Stomach (tissue), 9 donors: Measurements from ENCODE around the gene ZDHHC16. TPM values are rescaled to one million over a fixed set of nuclear protein-coding genes. Genes with fewer than 3 reads are reported as not detected.
"Not testable (repeated sequence)": the region's sequence is repeated elsewhere in the genome, so short reads cannot be mapped to it uniquely, and the experiment has no call there.

Source experiments
- DNase-seq, 2 donors: peaks; one replicate each; pipeline versions ENCODE4 v3.0.0 to v3.0.0-alpha.2; 2013 to 2019
- H3K27ac ChIP-seq, 5 donors: fragments of 200-600 bp in 4 of 5; sonication (generic) in 4 of 5; one replicate each; pipeline ENCODE4 v1.5.1; 2013 to 2019; ENCODE audit warnings: mild to moderate bottlenecking in 1 of 5, moderate library complexity in 1 of 5
- H3K27me3 ChIP-seq, 3 donors: fragments of 200-600 bp; sonication (generic); one replicate each; pipeline ENCODE4 v1.5.1; 2017 to 2019; ENCODE audit warnings: mixed run types in 1 of 3
- H3K36me3 ChIP-seq, 4 donors: fragments of 200-600 bp; sonication (generic); 1 replicate in 3 of 4; 2 replicates in 1 of 4; pipeline ENCODE4 v1.5.1; 2016 to 2019
- H3K4me1 ChIP-seq, 4 donors: fragments of 200-600 bp; sonication (generic); one replicate each; pipeline ENCODE4 v1.5.1; 2016 to 2019
- H3K4me3 ChIP-seq, 4 donors: fragments of 200-600 bp; sonication (generic) in 3 of 4; one replicate each; pipeline ENCODE4 v1.5.1; 2016 to 2019; ENCODE audit warnings: mild to moderate bottlenecking in 1 of 4
- H3K9me3 ChIP-seq, 4 donors: fragments of 200-600 bp; sonication (generic); one replicate each; pipeline ENCODE4 v1.5.1; 2016 to 2019
- CTCF ChIP-seq, 7 experiments: fragments of 450-650 bp in 4 of 7; fragments of 200-600 bp in 3 of 7; sonication (generic) in 3 of 7; IDR thresholded peaks; one replicate each; pipeline ENCODE4 v1.5.1; 2016 to 2019; ENCODE audit warnings: antibody characterized with exemption in 7 of 7, control low read depth in 2 of 7, mild to moderate bottlenecking in 1 of 7
- EP300 ChIP-seq: sonication (generic); formaldehyde crosslinking; IDR thresholded peaks from one replicate; pipeline ENCODE4 v1.6.1; 2017; ENCODE audit warnings: antibody characterized with exemption
- POLR2A ChIP-seq, 4 donors: fragments of 450-650 bp; IDR thresholded peaks; one replicate each; pipeline ENCODE4 v1.6.1; 2016; ENCODE audit warnings: antibody characterized with exemption in 4 of 4, control low read depth in 2 of 4, mild to moderate bottlenecking in 1 of 4, moderate library complexity in 1 of 4
- POLR2AphosphoS5 ChIP-seq, 3 donors: sonication (generic); formaldehyde crosslinking; IDR thresholded peaks; one replicate each; pipeline ENCODE4 v1.6.1; 2016; ENCODE audit warnings: antibody characterized with exemption in 3 of 3
- WGBS, 5 donors: extraction: QIAGEN DNeasy Blood & Tissue Kit in 3 of 5; methylation state at CpG; one replicate each; pipeline versions ENCODE4 v1.1.5 to v1.1.7; 2013 to 2018; 5-methylcytosine and 5-hydroxymethylcytosine counted together
- intact Hi-C: fragments of 100-400 bp; cut with DNase I; formaldehyde crosslinking; loops from one replicate; pipeline ENCODE4 v1.15.1; 2023; ENCODE audit warnings: low total_unique reads
- polyA plus RNA-seq, 3 donors: library from polyadenylated mRNA; stranded (reverse); fragments of 200-250 nt; gene quantifications; one replicate each; pipeline ENCODE4 v1.2.3, GENCODE V29; 2013
- total RNA-seq, 5 donors: library from RNA; depleted of rRNA; stranded (reverse); fragments of >200 nt; gene quantifications; one replicate each; pipeline versions ENCODE4 v1.1.0 to v1.2.3, GENCODE V29; 2014 to 2016
- donor health status: healthy with polysubstance abuse.
- donor health status: Bipolar disorder and iron deficiency.
- donor health status: healthy.

ZDHHC16 gene
- total and polyA plus RNA-seq, 8 donors, result 5.4 to 98.6 (median 33.3) TPM

DNA sequence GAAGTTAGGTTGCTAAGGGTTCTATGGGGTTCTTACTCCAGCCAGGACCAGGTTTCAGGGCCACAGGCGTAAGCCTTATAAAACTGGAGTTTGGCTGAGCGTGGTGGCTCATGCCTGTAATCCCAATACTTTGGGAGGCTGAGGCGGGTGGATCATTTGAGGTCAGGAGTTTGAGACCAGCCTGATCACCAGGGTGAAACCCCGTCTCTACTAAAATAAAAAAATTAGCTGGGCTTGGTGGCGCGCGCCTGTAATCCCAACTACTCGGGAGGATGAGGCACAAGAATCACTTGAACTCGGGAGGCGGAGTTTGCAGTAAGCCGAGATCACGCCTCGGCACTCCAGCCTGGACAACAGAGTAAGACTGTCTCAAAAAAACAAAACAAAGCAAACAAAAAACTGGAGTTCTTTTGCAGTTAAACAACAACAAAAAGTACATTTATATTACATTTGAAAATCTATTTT, 44.5 kb upstream of the ZDHHC16 start:
- H3K27me3 ChIP-seq, result no peaks in the 10 kb centered on the region
- H3K27ac ChIP-seq, result peak overlapping the region in 4 of 5 donors; percentile 75 to 86 (median 82)
- intact Hi-C loops, result no loop called here
- H3K36me3 ChIP-seq, result peaks cover 8 to 16% (median 13%) of the 10 kb centered on the region in 4 donors
- WGBS, 5 donors, result 64 to 74% (median 70%) methylated on average over 13 of the region's 13 CpGs
- H3K9me3 ChIP-seq, result no peaks in the 10 kb centered on the region
- DNase-seq, result no peak
- peak overlapping the region; percentile 61 to 89 (median 78) for H3K4me3 ChIP-seq
- H3K4me1 ChIP-seq, result peaks cover 10 to 24% (median 15%) of the 10 kb centered on the region in 4 donors
- TF ChIP-seq POLR2A (IDR thresholded peaks at IDR 0.05), result no peak
- TF ChIP-seq CTCF (IDR thresholded peaks at IDR 0.05), result no peak
- TF ChIP-seq EP300, result no peak
- TF ChIP-seq POLR2AphosphoS5 (IDR thresholded peaks at IDR 0.05), result no peak

- Histone ChIP-seq H3K9me3 (no peaks in the 10 kb centered on the region), H3K4me1 (peaks cover 20 to 48% (median 31%) of the 10 kb centered on the region in 4 donors), H3K36me3 (no peaks in the 10 kb centered on the region), H3K27me3 (no peaks in the 10 kb centered on the region), H3K4me3 (no peak overlapping the region), H3K27ac (no peak overlapping the region)
- DNase-seq, result no peak
- intact Hi-C loops, result no loop called here
- TF ChIP-seq EP300 (no peak), POLR2AphosphoS5 (IDR thresholded peaks at IDR 0.05) (no peak), POLR2A (IDR thresholded peaks at IDR 0.05) (no peak), CTCF (IDR thresholded peaks at IDR 0.05) (no peak)
These were observed 41.9 kb upstream of the ZDHHC16 start for GRCh38 chr10:97404044-97404443.

- peaks cover 10 to 30% (median 18%) of the 10 kb centered on the region in 4 donors for H3K4me1 ChIP-seq
- H3K9me3 ChIP-seq, result no peaks in the 10 kb centered on the region
- 67 to 76% (median 74%) methylated on average over 3 of the region's 3 CpGs for WGBS, 5 donors
- H3K27me3 ChIP-seq, result no peaks in the 10 kb centered on the region
- no peak overlapping the region for H3K4me3 ChIP-seq
- DNase-seq, result no peak
- no peaks in the 10 kb centered on the region for H3K36me3 ChIP-seq
- H3K27ac ChIP-seq, result peak overlapping the region in 2 of 5 donors; percentile 52 to 67
- no peak for TF ChIP-seq CTCF (IDR thresholded peaks at IDR 0.05)
- TF ChIP-seq EP300, result no peak
- no peak for TF ChIP-seq POLR2AphosphoS5 (IDR thresholded peaks at IDR 0.05)
- TF ChIP-seq POLR2A (IDR thresholded peaks at IDR 0.05), result no peak
- intact Hi-C loops, result no loop called here
These were observed 39.9 kb upstream of the ZDHHC16 start for GRCh38 chr10:97406064-97406463.

GRCh38 chr10:97406483-97406882, 39.5 kb upstream of the ZDHHC16 start:
- WGBS, 5 donors, result 80 to 96% (median 87%) methylated on average over 7 of the region's 7 CpGs
- H3K4me3 ChIP-seq, intact Hi-C loops, H3K9me3 ChIP-seq, H3K27me3 ChIP-seq, DNase-seq, H3K36me3 ChIP-seq: not testable (repeated sequence)
- peaks cover 10 to 28% (median 17%) of the 10 kb centered on the region in 4 donors for H3K4me1 ChIP-seq
- H3K27ac ChIP-seq, result peak overlapping the region in 2 of 5 donors; percentile 52 to 67

- Histone ChIP-seq H3K27ac (peak overlapping the region in 3 of 5 donors; percentile 43 to 67 (median 52)), H3K27me3 (no peaks in the 10 kb centered on the region), H3K4me1 (peaks cover 10 to 26% (median 16%) of the 10 kb centered on the region in 4 donors), H3K36me3 (no peaks in the 10 kb centered on the region), H3K9me3 (no peaks in the 10 kb centered on the region), H3K4me3 (peak overlapping the region in 1 of 4 donors; percentile 5)
- no peak for TF ChIP-seq POLR2A (IDR thresholded peaks at IDR 0.05)
- TF ChIP-seq POLR2AphosphoS5 (IDR thresholded peaks at IDR 0.05), result peak in 1 of 3 donors; percentile 29
- peak in 5 of 7 experiments; percentile 64 to 88 (median 76) for TF ChIP-seq CTCF (IDR thresholded peaks at IDR 0.05)
- intact Hi-C loops, result no loop called here
- peak; percentile 60 to 88 for DNase-seq
- WGBS, 5 donors, result 0 to 7% (median 3%) methylated on average over 4 to 10 of the region's 10 CpGs
These were observed 38.6 kb upstream of the ZDHHC16 start for GRCh38 chr10:97407211-97407951.
